Measurements from ENCODE around the gene UNCX. TPM values are rescaled to one million over a fixed set of nuclear protein-coding genes. Genes with fewer than 3 reads are reported as not detected.

The UNCX gene
- total and polyA plus RNA-seq, 4 donors: not detected

- no peak overlapping the region for H3K27ac ChIP-seq (ENCODE audit: low read depth in 1 of 2, low read length in 1 of 2)
- WGBS, 2 donors: 5 to 8% methylated on average over 33 to 38 of the region's 38 CpGs
- no peaks in the 10 kb centered on the region for H3K36me3 ChIP-seq (ENCODE audit: control insufficient read depth in 4 of 4, insufficient read depth in 4 of 4, low read length in 4 of 4)
- H3K9ac ChIP-seq (ENCODE audit: insufficient read depth in 1 of 2, low read length in 2 of 2): no peak overlapping the region
- no peak for ATAC-seq (ENCODE audit: insufficient read depth, low FRiP score)
- no peak for DNase-seq
- TF ChIP-seq CTCF (IDR thresholded peaks at IDR 0.05; ENCODE audit: control extremely low read depth, extremely low read depth): no peak
- H3K27me3 ChIP-seq (ENCODE audit: control insufficient read depth in 3 of 3, insufficient read depth in 3 of 3, low read length in 2 of 3): peaks cover 30 to 83% (median 69%) of the 10 kb centered on the region in 3 donors
- peaks cover 0 to 8% (median 0%) of the 10 kb centered on the region in 4 donors for H3K9me3 ChIP-seq (ENCODE audit: control insufficient read depth in 4 of 4, insufficient read depth in 3 of 4, low read length in 3 of 4)
- H3K4me1 ChIP-seq (ENCODE audit: control insufficient read depth in 5 of 5, insufficient read depth in 5 of 5, low read length in 5 of 5): peaks cover 0 to 6% (median 1%) of the 10 kb centered on the region in 5 donors
- H3K4me3 ChIP-seq: no peak overlapping the region
Measured at GRCh38 chr7:1241258-1241602, 8.6 kb downstream of the UNCX start.

- Histone ChIP-seq H3K27me3 (ENCODE audit: control insufficient read depth in 3 of 3, insufficient read depth in 3 of 3, low read length in 2 of 3) (peaks cover 25 to 88% (median 71%) of the 10 kb centered on the region in 3 donors), H3K36me3 (ENCODE audit: control insufficient read depth in 4 of 4, insufficient read depth in 4 of 4, low read length in 4 of 4) (no peaks in the 10 kb centered on the region), H3K27ac (ENCODE audit: low read depth in 1 of 2, low read length in 1 of 2) (no peak overlapping the region), H3K9ac (ENCODE audit: insufficient read depth in 1 of 2, low read length in 2 of 2) (no peak overlapping the region), H3K4me3 (no peak overlapping the region), H3K9me3 (ENCODE audit: control insufficient read depth in 4 of 4, insufficient read depth in 3 of 4, low read length in 3 of 4) (peaks cover 0 to 11% (median 0%) of the 10 kb centered on the region in 4 donors), H3K4me1 (ENCODE audit: control insufficient read depth in 5 of 5, insufficient read depth in 5 of 5, low read length in 5 of 5) (peaks cover 0 to 7% (median 4%) of the 10 kb centered on the region in 5 donors)
- no peak for TF ChIP-seq CTCF (IDR thresholded peaks at IDR 0.05; ENCODE audit: control extremely low read depth, extremely low read depth)
- DNase-seq (no peak), ATAC-seq (ENCODE audit: insufficient read depth, low FRiP score) (no peak)
- 4 to 6% methylated on average over 40 to 51 of the region's 51 CpGs for WGBS, 2 donors
Measured at GRCh38 chr7:1241603-1242255, 9.1 kb downstream of the UNCX start.

- WGBS, 2 donors: 3 to 8% methylated on average over 31 to 33 of the region's 33 CpGs
- ATAC-seq (ENCODE audit: insufficient read depth, low FRiP score) (no peak), DNase-seq (no peak)
- TF ChIP-seq CTCF (IDR thresholded peaks at IDR 0.05; ENCODE audit: control extremely low read depth, extremely low read depth): no peak
- H3K4me1 ChIP-seq (ENCODE audit: control insufficient read depth in 5 of 5, insufficient read depth in 5 of 5, low read length in 5 of 5): peaks cover 0 to 7% (median 4%) of the 10 kb centered on the region in 5 donors
- no peaks in the 10 kb centered on the region for H3K36me3 ChIP-seq (ENCODE audit: control insufficient read depth in 4 of 4, insufficient read depth in 4 of 4, low read length in 4 of 4)
- no peak overlapping the region for H3K4me3 ChIP-seq
- H3K9ac ChIP-seq (ENCODE audit: insufficient read depth in 1 of 2, low read length in 2 of 2): no peak overlapping the region
- H3K27me3 ChIP-seq (ENCODE audit: control insufficient read depth in 3 of 3, insufficient read depth in 3 of 3, low read length in 2 of 3): peaks cover 21 to 83% (median 67%) of the 10 kb centered on the region in 3 donors
- no peak overlapping the region for H3K27ac ChIP-seq (ENCODE audit: low read depth in 1 of 2, low read length in 1 of 2)
- H3K9me3 ChIP-seq (ENCODE audit: control insufficient read depth in 4 of 4, insufficient read depth in 3 of 4, low read length in 3 of 4): peaks cover 0 to 11% (median 0%) of the 10 kb centered on the region in 4 donors
Measured at GRCh38 chr7:1242256-1242605, 9.6 kb downstream of the UNCX start.

All from lung (tissue), 12 donors.